ENCODE measurements around the gene FAM163B.
"Not testable (repeated sequence)": the region's sequence is repeated elsewhere in the genome, so short reads cannot be mapped to it uniquely, and the experiment has no call there.

FAM163B gene

DNA sequence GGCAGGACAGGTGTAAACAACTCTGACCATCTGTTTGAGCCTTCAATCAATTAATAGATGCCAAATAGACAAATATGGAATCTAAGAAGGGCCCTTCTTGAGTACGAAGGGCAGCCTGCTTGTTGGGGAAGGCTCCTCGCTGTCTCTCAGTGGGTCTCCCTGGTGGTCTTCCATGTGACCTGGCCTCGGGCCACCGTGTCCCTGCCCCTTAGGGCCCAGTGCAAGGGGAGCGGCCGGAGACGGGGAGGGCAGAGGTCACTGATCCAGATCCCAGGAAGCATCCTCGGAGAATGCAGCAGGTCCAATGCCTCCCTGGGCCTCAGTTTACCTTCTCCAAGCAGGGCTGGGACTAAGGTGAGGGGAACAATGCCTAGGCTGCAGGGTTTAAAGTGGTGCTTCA lies 29.5 kb upstream of the FAM163B start:
- DNase-seq: no peak

DNA sequence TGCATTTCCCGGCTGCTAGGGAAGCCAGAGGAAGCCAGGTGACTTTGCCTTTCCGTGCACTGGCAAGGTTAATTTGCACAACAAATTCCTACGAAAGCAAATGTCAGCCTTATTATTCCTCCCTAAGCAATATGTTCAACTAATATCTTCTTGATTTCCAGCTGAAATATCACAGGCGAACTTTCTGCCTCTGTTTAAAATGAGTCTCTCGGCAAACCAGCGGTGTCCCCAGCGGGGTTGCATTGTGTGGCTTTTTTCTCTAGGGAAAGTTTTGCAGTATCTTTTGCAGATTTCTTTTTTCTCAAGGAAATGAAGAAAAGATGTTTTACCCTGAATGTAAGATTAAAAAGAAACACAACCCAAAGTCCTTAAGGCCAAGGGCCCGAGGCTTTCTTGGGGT lies 28.9 kb upstream of the FAM163B start:
- DNase-seq: no peak

DNA sequence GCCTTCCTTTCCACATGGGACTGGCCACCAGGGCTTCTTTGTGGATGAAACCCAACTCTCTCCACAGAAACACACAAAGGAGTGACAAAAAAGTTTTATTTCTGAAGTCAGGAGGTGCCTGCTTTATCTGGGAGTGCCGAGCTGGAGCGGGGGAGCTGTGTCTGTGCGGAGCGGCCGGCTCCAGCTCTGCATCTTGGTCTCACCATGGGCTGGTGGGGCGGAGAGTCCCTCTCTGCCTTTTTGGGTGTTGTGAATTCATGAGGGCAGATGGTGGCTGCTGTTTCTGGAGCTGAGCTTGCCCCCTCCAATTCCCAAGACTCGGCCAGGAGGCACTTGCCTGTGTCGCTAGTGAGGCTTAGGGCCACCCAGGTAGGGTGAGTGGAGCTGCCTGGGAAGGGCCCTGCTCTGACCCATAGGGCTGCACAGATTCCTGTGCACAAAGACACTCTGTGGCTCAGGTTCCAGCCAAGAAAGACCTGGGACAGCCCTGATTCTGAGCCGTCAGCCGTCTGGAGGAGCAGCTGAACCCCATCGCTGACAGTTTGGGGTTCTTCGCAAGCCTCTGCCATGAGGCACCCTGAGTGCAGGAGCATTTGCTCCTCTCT lies 28.4 kb upstream of the FAM163B start:
- DNase-seq: no peak

- no peak for DNase-seq
Measured at GRCh38 chr9:133636902-133637301, 27.7 kb upstream of the FAM163B start.

DNA sequence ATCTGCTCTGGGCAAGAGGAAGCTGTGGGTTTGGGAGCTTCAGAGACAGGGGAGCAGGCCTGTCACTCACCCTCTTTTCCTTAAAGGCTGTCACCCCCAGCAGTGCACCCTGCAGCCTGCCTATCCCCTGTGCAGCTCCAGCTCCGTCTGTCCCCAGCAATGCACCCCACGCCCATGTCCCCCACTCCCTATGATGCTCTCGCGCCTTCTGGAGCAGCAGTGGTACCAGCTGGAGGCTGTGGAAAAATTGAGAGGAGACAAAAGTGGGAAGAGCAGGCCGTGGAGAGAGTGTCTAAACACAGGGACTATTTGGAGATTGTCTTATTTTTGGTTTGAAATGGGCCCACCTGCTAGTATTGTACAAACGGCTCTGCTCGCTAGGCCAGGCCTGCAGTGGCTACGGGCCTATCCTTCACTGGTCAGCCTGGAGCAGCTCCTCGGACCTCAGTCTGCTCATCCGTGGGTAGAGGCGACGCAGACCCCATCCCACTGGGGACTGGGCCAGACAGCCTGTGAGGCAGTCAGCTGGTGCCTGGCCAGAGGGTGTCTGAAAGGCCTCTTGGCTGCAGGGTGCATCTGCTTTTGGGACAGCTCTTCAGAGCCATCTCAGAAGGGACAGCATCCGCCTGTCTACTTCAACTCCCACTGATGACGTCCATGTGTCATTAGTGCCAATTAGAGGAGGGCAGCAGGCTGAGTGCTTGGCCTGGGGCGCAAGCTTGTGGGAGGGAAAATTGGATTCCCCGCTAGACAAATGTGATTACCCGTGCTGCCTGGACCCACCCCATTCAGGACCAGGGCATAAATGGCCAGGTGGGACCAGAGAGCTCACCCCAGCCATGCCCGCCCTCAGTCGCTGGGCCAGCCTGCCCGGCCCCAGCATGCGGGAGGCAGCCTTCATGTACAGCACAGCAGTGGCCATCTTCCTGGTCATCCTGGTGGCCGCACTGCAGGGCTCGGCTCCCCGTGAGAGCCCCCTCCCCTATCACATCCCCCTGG lies 26.6 kb upstream of the FAM163B start, which contains the start of gene DBH:
Gene DBH, plus strand, starts transcription at position 831 of the 999 bp plus-strand sequence. Its CDS starts 9 bp downstream, at position 840.
- no peak for DNase-seq

- no peak for DNase-seq
Measured at GRCh38 chr9:133635098-133635497, 25.9 kb upstream of the FAM163B start.

- peak; percentile 13 for DNase-seq
Measured at GRCh38 chr9:133634081-133634691, 25.0 kb upstream of the FAM163B start.

DNA sequence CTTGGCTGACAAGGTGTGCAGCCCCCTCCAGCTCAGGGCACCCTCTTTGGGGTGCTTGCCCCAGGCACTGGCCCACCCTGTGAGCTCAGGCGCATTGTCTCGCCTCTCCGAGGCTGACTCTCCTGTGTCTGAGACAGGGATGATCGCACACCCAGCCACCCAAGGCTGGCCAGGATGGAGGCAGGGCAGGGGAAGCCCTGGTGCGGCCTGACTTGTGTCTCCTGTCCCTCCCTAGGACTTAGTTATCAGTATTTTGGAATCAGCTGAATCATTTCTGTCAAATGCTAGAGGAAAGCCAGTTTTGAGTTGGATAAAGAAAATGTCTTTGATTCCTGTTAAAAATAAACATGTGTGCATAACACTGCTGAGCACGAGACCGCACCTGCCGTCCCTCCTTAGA lies 24.5 kb upstream of the FAM163B start:
- DNase-seq: peak; percentile 45

- no peak for DNase-seq
Measured at GRCh38 chr9:133632806-133633680, 23.9 kb upstream of the FAM163B start.

- DNase-seq: no peak
Measured at GRCh38 chr9:133631111-133631510, 21.9 kb upstream of the FAM163B start.

DNA sequence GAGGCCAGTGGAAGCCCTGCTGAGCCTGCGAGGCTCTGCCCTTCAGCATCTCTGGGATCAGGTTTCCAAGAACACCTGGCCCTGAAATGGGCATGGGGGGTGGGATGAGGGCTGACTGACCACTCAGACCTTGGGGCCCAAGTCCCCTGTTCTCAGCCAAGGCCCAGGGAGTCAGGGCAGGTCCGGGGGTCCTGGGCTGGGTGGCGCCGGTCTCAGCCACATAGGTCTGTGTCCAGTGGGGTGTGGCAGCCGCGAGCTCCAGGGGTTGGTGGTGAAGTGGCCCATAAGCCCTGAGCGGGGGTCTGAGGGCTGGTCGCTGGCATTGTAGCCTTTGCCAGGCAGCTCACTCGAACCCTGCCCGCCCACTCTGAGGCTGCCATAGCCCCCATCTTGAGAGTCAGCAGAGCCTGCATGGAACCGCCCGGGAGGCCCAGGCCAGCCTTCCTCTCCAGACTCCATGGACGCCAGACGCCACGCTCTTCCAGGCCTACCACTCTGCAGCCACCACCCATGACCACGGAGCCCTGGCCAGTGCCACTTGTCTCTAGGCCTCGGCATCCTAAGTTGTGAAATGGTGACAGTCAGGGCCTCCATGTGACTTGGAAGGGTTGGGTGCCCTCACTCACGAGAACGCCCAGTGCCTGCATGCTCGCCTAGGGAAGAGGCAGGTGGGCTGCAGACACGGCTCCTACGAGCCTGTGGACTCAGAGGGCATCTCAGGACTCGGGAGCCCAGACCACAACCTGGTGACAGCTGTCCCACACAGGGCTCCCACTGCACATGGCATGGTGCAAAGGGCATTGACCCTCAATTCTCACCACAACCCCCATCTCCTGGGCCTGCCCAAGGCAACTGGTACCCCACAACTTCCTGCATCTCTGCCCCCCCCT lies 20.3 kb upstream of the FAM163B start:
- no peak for DNase-seq

DNA sequence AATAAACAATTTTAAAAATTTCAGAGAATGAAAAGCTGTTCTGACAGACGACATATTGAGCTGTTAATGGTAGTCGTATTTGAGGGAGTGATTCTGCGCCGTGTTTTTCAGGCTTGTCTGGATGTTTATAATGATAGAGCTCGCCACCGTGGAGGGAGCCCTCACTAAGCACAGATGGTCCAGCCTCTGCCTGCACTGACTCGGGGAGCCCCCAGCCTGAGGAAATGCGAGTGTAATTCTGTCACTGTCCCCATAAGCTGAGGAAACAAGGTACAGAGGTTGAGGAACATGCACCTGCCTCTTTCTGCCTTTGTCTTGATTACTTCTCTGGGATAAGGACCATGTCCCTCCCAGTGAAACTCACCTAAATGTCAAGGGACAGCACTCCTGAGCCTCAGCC lies 19.6 kb upstream of the FAM163B start:
- DNase-seq: no peak

- no peak for DNase-seq
Measured at GRCh38 chr9:133627341-133627740, 18.2 kb upstream of the FAM163B start.

DNA sequence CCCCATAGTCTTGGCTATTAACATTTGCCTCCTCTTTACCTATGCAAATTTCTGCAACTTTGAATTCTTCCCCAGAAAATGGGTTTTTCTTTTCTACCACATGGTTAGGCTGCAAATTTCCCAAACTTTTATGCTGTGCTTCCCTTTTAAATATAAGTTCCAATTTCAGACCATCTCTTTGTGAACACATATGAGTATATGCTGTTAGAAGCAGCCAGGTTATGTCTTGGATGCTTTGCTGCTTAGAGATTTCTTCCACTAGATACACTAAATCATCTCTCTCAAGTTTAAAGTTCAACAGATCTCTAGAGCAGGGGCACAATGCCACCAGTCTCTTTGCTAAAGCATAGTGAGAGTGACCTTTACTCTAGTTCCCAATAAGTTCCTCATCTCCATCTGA lies 16.8 kb upstream of the FAM163B start:
- not testable (repeated sequence) for DNase-seq

GRCh38 chr9:133622555-133622954 lies 13.4 kb upstream of the FAM163B start:
- no peak for DNase-seq

- DNase-seq: no peak
Measured at GRCh38 chr9:133621725-133622267, 12.6 kb upstream of the FAM163B start.

DNA sequence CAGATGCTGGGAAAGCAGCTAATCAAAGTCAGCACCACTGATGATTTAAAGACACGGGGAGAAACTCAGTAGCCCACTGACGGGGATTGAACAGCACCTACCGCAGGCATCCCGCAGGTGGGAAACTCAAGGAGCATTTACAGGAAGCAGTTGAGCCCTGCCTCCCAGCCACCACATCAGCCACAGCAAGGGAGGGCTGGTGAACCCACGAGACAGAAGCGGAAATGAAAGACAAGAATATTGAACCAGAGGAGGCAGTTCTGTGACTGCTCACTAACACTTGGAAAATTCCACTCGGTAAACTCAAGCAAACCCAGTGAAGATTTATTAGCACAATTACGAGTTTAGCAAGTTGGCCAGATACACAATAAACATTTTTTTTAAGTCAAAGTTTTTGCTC lies 10.6 kb upstream of the FAM163B start:
- peak; percentile 38 for DNase-seq

- no peak for DNase-seq
Measured at GRCh38 chr9:133618726-133619125, 9.5 kb upstream of the FAM163B start.

DNA sequence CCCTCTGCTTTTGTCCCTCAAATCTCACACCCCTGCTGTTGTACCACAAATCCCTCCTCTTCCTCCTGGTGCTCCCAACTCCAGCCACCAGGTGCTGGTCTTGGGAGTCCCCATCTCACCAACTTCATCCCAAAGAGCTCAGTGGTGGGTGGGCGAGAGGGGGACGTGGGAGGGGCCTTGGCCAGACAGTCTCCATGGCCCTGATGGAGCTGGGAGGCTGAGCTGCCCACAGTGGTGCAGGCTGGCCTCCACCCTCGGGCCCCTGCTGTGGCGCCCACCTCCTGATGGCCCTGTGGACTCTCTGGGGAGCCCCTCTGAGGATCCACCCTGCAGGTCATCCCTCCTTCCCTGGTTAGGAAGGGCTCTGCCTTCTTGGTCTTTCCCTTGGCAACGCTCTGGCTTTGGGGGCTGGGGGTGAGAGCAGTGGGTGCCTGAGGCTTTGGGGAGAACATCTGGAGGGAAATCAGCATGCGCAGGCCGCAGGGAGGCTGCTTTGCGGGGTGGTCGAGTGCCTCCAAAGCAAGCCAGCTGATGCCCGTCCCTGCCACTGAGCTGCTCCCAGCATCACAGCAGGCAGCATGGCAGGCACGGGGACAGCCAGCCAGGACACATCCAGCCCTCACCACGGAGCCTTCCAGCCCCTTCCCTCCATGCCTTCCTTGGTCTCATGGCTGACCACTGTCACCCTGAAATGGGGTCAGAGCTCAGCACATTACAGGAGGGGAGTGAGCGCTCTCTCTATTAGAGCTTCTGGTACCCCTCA lies 7.6 kb upstream of the FAM163B start:
- no peak for DNase-seq

GRCh38 chr9:133615606-133616188 lies 6.5 kb upstream of the FAM163B start:
- no peak for DNase-seq
